Neural progenitor cell (in vitro differentiated cells): ENCODE results near the gene SMAD9. TPM values are rescaled to one million over a fixed set of nuclear protein-coding genes. Genes with fewer than 3 reads are reported as not detected.

Source experiments
- DNase-seq: peaks from one replicate; pipeline ENCODE4 v3.0.0-alpha.2; 2016; ENCODE audit warnings: low spot score
- H2AFZ ChIP-seq: fragments of 200-600 bp; sonication (generic); replicated peaks from 2 replicates; pipeline ENCODE4 v1.6.1; 2016; ENCODE audit warnings: antibody characterized with exemption
- H3F3A ChIP-seq: fragments of 200-600 bp; sonication (generic); 2 replicates; pipeline ENCODE4 v1.6.1; 2016; ENCODE audit warnings: antibody characterized with exemption, low read depth
- H3K27ac ChIP-seq: fragments of 200-600 bp; sonication (generic); 2 replicates; pipeline ENCODE4 v1.5.1; 2016; ENCODE audit warnings: mild to moderate bottlenecking
- H3K27me3 ChIP-seq: fragments of 200-600 bp; sonication (generic); 2 replicates; pipeline ENCODE4 v1.6.1; 2016; ENCODE audit warnings: mild to moderate bottlenecking, moderate library complexity
- H3K36me3 ChIP-seq: fragments of 200-600 bp; sonication (generic); 2 replicates; pipeline ENCODE4 v1.5.1; 2016
- H3K4me1 ChIP-seq: fragments of 200-600 bp; sonication (generic); 2 replicates; pipeline ENCODE4 v1.6.1; 2016; ENCODE audit warnings: mixed run types
- H3K4me2 ChIP-seq: fragments of 200-600 bp; sonication (generic); 2 replicates; pipeline ENCODE4 v1.6.1; 2016
- H3K4me3 ChIP-seq: fragments of 200-600 bp; sonication (generic); 2 replicates; pipeline ENCODE4 v1.5.1; 2016
- H3K79me2 ChIP-seq: fragments of 200-600 bp; sonication (generic); 2 replicates; pipeline ENCODE4 v1.6.1; 2016; ENCODE audit warnings: low read depth
- H3K9ac ChIP-seq: fragments of 200-600 bp; sonication (generic); 2 replicates; pipeline ENCODE4 v1.6.1; 2016
- H3K9me3 ChIP-seq: fragments of 200-600 bp; sonication (generic); 2 replicates; pipeline ENCODE4 v1.5.1; 2016; ENCODE audit warnings: low read depth
- H4K20me1 ChIP-seq: fragments of 200-600 bp; sonication (generic); 2 replicates; pipeline ENCODE4 v1.6.1; 2016; ENCODE audit warnings: low read depth
- H3K27ac Mint-ChIP-seq: 3 replicates; pipeline ENCODE4 v1.8.0; 2021; ENCODE audit warnings: mixed read lengths
- H3K27me3 Mint-ChIP-seq: 2 replicates; pipeline ENCODE4 v1.8.0; 2022; ENCODE audit warnings: low read depth, mild to moderate bottlenecking, inconsistent platforms, moderate library complexity, mixed read lengths; ENCODE audit not compliant: insufficient read depth
- H3K36me3 Mint-ChIP-seq: 3 replicates; pipeline ENCODE4 v1.8.0; 2021; ENCODE audit warnings: mixed read lengths
- H3K4me1 Mint-ChIP-seq: 3 replicates; pipeline ENCODE4 v1.8.0; 2021; ENCODE audit warnings: mixed read lengths
- H3K4me3 Mint-ChIP-seq: 3 replicates; pipeline ENCODE4 v1.8.0; 2021; ENCODE audit warnings: mild to moderate bottlenecking, moderate library complexity, mixed read lengths
- H3K9me3 Mint-ChIP-seq: 3 replicates; pipeline ENCODE4 v1.8.0; 2020; ENCODE audit warnings: mixed read lengths
- CTCF ChIP-seq: fragments of 200-600 bp; sonication (generic); IDR thresholded peaks from 2 replicates; pipeline ENCODE4 v1.5.1; 2017; ENCODE audit warnings: antibody characterized with exemption, mild to moderate bottlenecking
- EZH2 ChIP-seq: fragments of 200-600 bp; sonication (generic); IDR thresholded peaks from 2 replicates; pipeline ENCODE4 v1.6.1; 2017; ENCODE audit warnings: antibody characterized with exemption, mild to moderate bottlenecking, moderate library complexity
- EZH2phosphoT487 ChIP-seq: fragments of 200-600 bp; sonication (generic); IDR thresholded peaks from 2 replicates; pipeline ENCODE4 v1.6.1; 2017; ENCODE audit warnings: antibody characterized with exemption
- total RNA-seq: library from RNA; depleted of rRNA; stranded (reverse); fragments of >200 nt; gene quantifications from 2 replicates; pipeline ENCODE4 v1.2.3, GENCODE V29; 2015; ENCODE audit warnings: low replicate concordance

The SMAD9 gene
- total RNA-seq, 1 donor from 2014 or later = 1.6 TPM

GRCh38 chr13:36950330-36950729 lies 30.3 kb upstream of the SMAD9 start:
- no peaks in the 10 kb centered on the region for H4K20me1 ChIP-seq
- no peaks in the 10 kb centered on the region for H3K27me3 ChIP-seq
- H3K9me3 ChIP-seq = no peaks in the 10 kb centered on the region
- H3K4me1 ChIP-seq = no peaks in the 10 kb centered on the region
- H3K9ac ChIP-seq = no peak overlapping the region
- H3K27me3 Mint-ChIP-seq = no peaks in the 10 kb centered on the region
- H3K27ac Mint-ChIP-seq = no peak overlapping the region
- peaks cover 2% of the 10 kb centered on the region for H3F3A ChIP-seq
- no peaks in the 10 kb centered on the region for H3K79me2 ChIP-seq
- H3K4me1 Mint-ChIP-seq = peaks cover 4% of the 10 kb centered on the region
- no peak overlapping the region for H3K4me3 ChIP-seq
- no peak overlapping the region for H3K27ac ChIP-seq
- no peak overlapping the region for H3K4me2 ChIP-seq
- DNase-seq = no peak
- H3K36me3 ChIP-seq = no peaks in the 10 kb centered on the region
- no peak overlapping the region for H2AFZ ChIP-seq
- H3K4me3 Mint-ChIP-seq = no peak overlapping the region
- H3K9me3 Mint-ChIP-seq = no peaks in the 10 kb centered on the region
- H3K36me3 Mint-ChIP-seq = peaks cover 26% of the 10 kb centered on the region
- no peak for TF ChIP-seq EZH2phosphoT487
- TF ChIP-seq CTCF = no peak
- TF ChIP-seq EZH2 = no peak

DNA sequence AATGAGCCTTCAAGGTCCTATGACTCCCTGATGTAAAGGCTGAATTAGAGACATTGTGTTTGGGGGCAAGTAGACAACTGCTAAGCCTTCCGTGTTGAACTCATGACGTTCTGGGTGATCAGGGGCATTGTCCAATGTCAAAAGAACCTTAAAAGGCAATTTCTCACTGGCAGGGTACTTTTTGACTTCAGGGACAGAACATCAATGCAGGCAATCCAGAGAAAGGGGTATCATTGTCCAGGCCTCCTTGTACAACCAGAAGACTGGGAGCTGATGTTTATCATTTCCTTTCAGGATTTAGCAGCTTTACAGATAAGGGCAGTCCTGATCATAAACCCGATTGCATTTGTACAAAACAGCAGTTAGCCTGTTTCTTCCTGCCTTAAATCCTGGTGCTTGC lies 25.0 kb upstream of the SMAD9 start:
- Mint-ChIP-seq H3K4me3 (no peak overlapping the region), H3K27ac (no peak overlapping the region), H3K27me3 (no peaks in the 10 kb centered on the region), H3K9me3 (peaks cover 11% of the 10 kb centered on the region), H3K36me3 (peaks cover 19% of the 10 kb centered on the region), H3K4me1 (peaks cover 9% of the 10 kb centered on the region)
- no peaks in the 10 kb centered on the region for H4K20me1 ChIP-seq
- H3K4me1 ChIP-seq = no peaks in the 10 kb centered on the region
- TF ChIP-seq EZH2 = no peak
- no peak for TF ChIP-seq EZH2phosphoT487
- H2AFZ ChIP-seq = no peak overlapping the region
- DNase-seq = peak; percentile 41
- no peak overlapping the region for H3K9ac ChIP-seq
- H3K4me3 ChIP-seq = no peak overlapping the region
- H3K9me3 ChIP-seq = no peaks in the 10 kb centered on the region
- no peak overlapping the region for H3K4me2 ChIP-seq
- H3K36me3 ChIP-seq = no peaks in the 10 kb centered on the region
- H3K79me2 ChIP-seq = no peaks in the 10 kb centered on the region
- no peak overlapping the region for H3K27ac ChIP-seq
- no peaks in the 10 kb centered on the region for H3K27me3 ChIP-seq
- H3F3A ChIP-seq = peaks cover 8% of the 10 kb centered on the region

GRCh38 chr13:36925603-36926002 lies 5.6 kb upstream of the SMAD9 start:
- Histone ChIP-seq H3K27me3 (peaks cover 24% of the 10 kb centered on the region), H3K36me3 (no peaks in the 10 kb centered on the region), H3K4me1 (no peaks in the 10 kb centered on the region), H2AFZ (no peak overlapping the region), H3K27ac (no peak overlapping the region), H3K9me3 (no peaks in the 10 kb centered on the region), H3K79me2 (no peaks in the 10 kb centered on the region), H3K4me2 (no peak overlapping the region), H4K20me1 (no peaks in the 10 kb centered on the region), H3K4me3 (no peak overlapping the region), H3K9ac (no peak overlapping the region), H3F3A (peaks cover 7% of the 10 kb centered on the region)
- Mint-ChIP-seq H3K36me3 (no peaks in the 10 kb centered on the region), H3K27ac (no peak overlapping the region), H3K4me1 (peaks cover 4% of the 10 kb centered on the region), H3K4me3 (no peak overlapping the region), H3K27me3 (peaks cover 7% of the 10 kb centered on the region), H3K9me3 (no peaks in the 10 kb centered on the region)
- TF ChIP-seq EZH2phosphoT487 = no peak
- no peak for TF ChIP-seq CTCF
- TF ChIP-seq EZH2 = no peak
- no peak for DNase-seq

- H4K20me1 ChIP-seq = no peaks in the 10 kb centered on the region
- H3K9me3 ChIP-seq = no peaks in the 10 kb centered on the region
- Mint-ChIP-seq H3K27me3 (peaks cover 8% of the 10 kb centered on the region), H3K4me1 (peaks cover 8% of the 10 kb centered on the region), H3K36me3 (no peaks in the 10 kb centered on the region), H3K9me3 (no peaks in the 10 kb centered on the region), H3K27ac (no peak overlapping the region), H3K4me3 (no peak overlapping the region)
- H3K4me1 ChIP-seq = peaks cover under 1% of the 10 kb centered on the region
- no peak overlapping the region for H2AFZ ChIP-seq
- H3K4me2 ChIP-seq = no peak overlapping the region
- H3K9ac ChIP-seq = no peak overlapping the region
- peaks cover 38% of the 10 kb centered on the region for H3K27me3 ChIP-seq
- H3K36me3 ChIP-seq = no peaks in the 10 kb centered on the region
- no peak overlapping the region for H3K4me3 ChIP-seq
- TF ChIP-seq CTCF = no peak
- no peak for TF ChIP-seq EZH2phosphoT487
- TF ChIP-seq EZH2 = no peak
- peaks cover 14% of the 10 kb centered on the region for H3F3A ChIP-seq
- H3K79me2 ChIP-seq = no peaks in the 10 kb centered on the region
- no peak for DNase-seq
- no peak overlapping the region for H3K27ac ChIP-seq
Observed at GRCh38 chr13:36924001-36924400, 4.0 kb upstream of the SMAD9 start.
